IMR-90 (cell line): ENCODE measurements around the gene CHD2. TPM values are rescaled to one million over a fixed set of nuclear protein-coding genes. Genes with fewer than 3 reads are reported as not detected.

ENCODE experiments used
- ATAC-seq: fragments of 200-7000 bp; cut with Tn5 transposase; 2 replicates; pipeline ENCODE4 v1.9.1; 2020; ENCODE audit warnings: low read depth, mild to moderate bottlenecking, moderate library complexity
- BruUV-seq: library from RNA; stranded (reverse); fragments of 400-500 nt; replicated peaks from 2 replicates; lab custom pipeline; 2021; lab: Mats Ljungman, UMichigan
- CTCF ChIA-PET: fragments of 300-600 bp; formaldehyde crosslinking; extraction: SDS; loops from one replicate; lab custom pipeline; 2021; ENCODE audit warnings: antibody characterized with exemption; lab: Yijun Ruan, JAX
- POLR2A ChIA-PET: fragments of 300-600 bp; sonication (Branson Sonifier 250); formaldehyde crosslinking; loops from one replicate; lab custom pipeline; 2022; ENCODE audit warnings: antibody characterized with exemption; ENCODE audit not compliant: unreplicated experiment; lab: Charles Lee
- DNase-seq: peaks from one replicate; pipeline ENCODE4 v3.0.0; 2013
- H2AFZ ChIP-seq: replicated peaks from 2 replicates; pipeline ENCODE3; 2013; ENCODE audit warnings: low read length, mild to moderate bottlenecking; ENCODE audit not compliant: poor library complexity
- H2AK5ac ChIP-seq: 2 replicates; pipeline ENCODE4 v1.6.1; 2013; ENCODE audit warnings: low read depth, low read length, inconsistent platforms
- H2AK9ac ChIP-seq: replicated peaks from 2 replicates; pipeline ENCODE3; 2013; ENCODE audit warnings: mild to moderate bottlenecking, low read depth, low read length, moderate library complexity; ENCODE audit not compliant: poor library complexity
- H2BK120ac ChIP-seq: 2 replicates; pipeline ENCODE4 v1.6.1; 2013; ENCODE audit warnings: low read depth, low read length, inconsistent platforms
- H2BK15ac ChIP-seq: 3 replicates; pipeline ENCODE4 v1.6.1; 2013; ENCODE audit warnings: low read depth, low read length, inconsistent platforms
- H2BK20ac ChIP-seq: 2 replicates; pipeline ENCODE4 v1.6.1; 2013; ENCODE audit warnings: low read depth, mild to moderate bottlenecking, inconsistent platforms, low read length, moderate library complexity
- H2BK5ac ChIP-seq: 2 replicates; pipeline ENCODE4 v1.6.1; 2013; ENCODE audit warnings: mild to moderate bottlenecking, low read depth, low read length, inconsistent platforms; ENCODE audit not compliant: poor library complexity, severe bottlenecking
- H3K14ac ChIP-seq: replicated peaks from 2 replicates; pipeline ENCODE4 v1.6.1; 2013; ENCODE audit warnings: low read depth, low read length, inconsistent platforms
- H3K18ac ChIP-seq: 2 replicates; pipeline ENCODE4 v1.6.1; 2013; ENCODE audit warnings: low read depth, low read length, control low read depth
- H3K23ac ChIP-seq: 2 replicates; pipeline ENCODE4 v1.6.1; 2013; ENCODE audit warnings: low read depth, low read length, inconsistent platforms
- H3K27ac ChIP-seq: 2 replicates; pipeline ENCODE4 v1.5.1; 2013; ENCODE audit warnings: mild to moderate bottlenecking, control low read depth, low read length; ENCODE audit not compliant: insufficient read depth
- H3K27me3 ChIP-seq: 2 replicates; pipeline ENCODE4 v1.6.1; 2013; ENCODE audit warnings: low read length; ENCODE audit not compliant: control insufficient read depth, insufficient read depth
- H3K36me3 ChIP-seq: 2 replicates; pipeline ENCODE4 v1.6.1; 2013; ENCODE audit warnings: low read length, mixed read lengths; ENCODE audit not compliant: control insufficient read depth, insufficient read depth
- H3K4ac ChIP-seq: 2 replicates; pipeline ENCODE4 v1.6.1; 2013; ENCODE audit warnings: low read depth, low read length, inconsistent platforms
- H3K4me1 ChIP-seq: 2 replicates; pipeline ENCODE4 v1.6.1; 2013; ENCODE audit warnings: low read length, mixed read lengths; ENCODE audit not compliant: control insufficient read depth, insufficient read depth
- H3K4me2 ChIP-seq: 2 replicates; pipeline ENCODE4 v1.6.1; 2013; ENCODE audit warnings: low read depth, mild to moderate bottlenecking, control low read depth, low read length, moderate library complexity
- H3K4me3 ChIP-seq: 2 replicates; pipeline ENCODE4 v1.5.1; 2013; ENCODE audit warnings: low read depth, mild to moderate bottlenecking, control low read depth, low read length, moderate library complexity; ENCODE audit not compliant: insufficient read depth
- H3K56ac ChIP-seq: 2 replicates; pipeline ENCODE4 v1.6.1; 2013; ENCODE audit warnings: low read length, inconsistent platforms; ENCODE audit not compliant: insufficient read depth; ENCODE audit errors: extremely low read depth
- H3K79me1 ChIP-seq, 2 experiments: 2 replicates each; pipeline ENCODE4 v1.6.1; 2013; ENCODE audit warnings: low read length in 2 of 2, inconsistent platforms in 1 of 2, low read depth in 1 of 2
- H3K9ac ChIP-seq: 2 replicates; pipeline ENCODE4 v1.6.1; 2013; ENCODE audit warnings: low read depth, low read length, control low read depth
- H3K9me1 ChIP-seq: 2 replicates; pipeline ENCODE4 v1.6.1; 2013; ENCODE audit warnings: low read length, inconsistent platforms; ENCODE audit not compliant: insufficient read depth
- H3K9me3 ChIP-seq: 2 replicates; pipeline ENCODE4 v1.6.1; 2013; ENCODE audit warnings: low read length; ENCODE audit not compliant: control insufficient read depth, insufficient read depth
- H4K20me1 ChIP-seq: 2 replicates; pipeline ENCODE4 v1.6.1; 2013; ENCODE audit warnings: low read length, inconsistent platforms; ENCODE audit not compliant: insufficient read depth
- H4K5ac ChIP-seq: 2 replicates; pipeline ENCODE4 v1.6.1; 2013; ENCODE audit warnings: mild to moderate bottlenecking, low read depth, low read length, control low read depth
- H4K8ac ChIP-seq, 2 experiments: 2 replicates each; pipeline ENCODE4 v1.6.1; 2013; ENCODE audit warnings: low read depth in 2 of 2, low read length in 2 of 2, control low read depth in 1 of 2, inconsistent platforms in 1 of 2
- H4K91ac ChIP-seq: 2 replicates; pipeline ENCODE4 v1.6.1; 2013; ENCODE audit warnings: low read depth, low read length, inconsistent platforms; ENCODE audit not compliant: insufficient read depth
- BHLHE40 ChIP-seq: fragments of 150-350 bp; IDR thresholded peaks from 2 replicates; pipeline ENCODE4 v1.6.1; 2016; ENCODE audit warnings: mild to moderate bottlenecking, low read depth, low read length
- CEBPB ChIP-seq: IDR thresholded peaks from 2 replicates; pipeline ENCODE4 v1.6.1; 2012; ENCODE audit warnings: low read depth, low read length, improper control_type of control experiment
- CHD1 ChIP-seq: IDR thresholded peaks from 2 replicates; pipeline ENCODE4 v1.6.1; 2012; ENCODE audit warnings: low read depth, low read length, improper control_type of control experiment
- ELK1 ChIP-seq: fragments of 150-350 bp; IDR thresholded peaks from 2 replicates; pipeline ENCODE4 v1.6.1; 2016; ENCODE audit warnings: low read depth, mild to moderate bottlenecking, low read length, moderate library complexity, borderline replicate concordance
- FOS ChIP-seq: fragments of 150-350 bp; IDR thresholded peaks from 2 replicates; pipeline ENCODE4 v1.6.1; 2016; ENCODE audit warnings: low read depth, low read length
- MAFK ChIP-seq: IDR thresholded peaks from 2 replicates; pipeline ENCODE4 v1.6.1; 2012; ENCODE audit warnings: low read depth, low read length, improper control_type of control experiment
- MAZ ChIP-seq: IDR thresholded peaks from 2 replicates; pipeline ENCODE4 v1.6.1; 2012; ENCODE audit warnings: low read depth, mild to moderate bottlenecking, low read length, improper control_type of control experiment, moderate library complexity, borderline replicate concordance
- MXI1 ChIP-seq: IDR thresholded peaks from 2 replicates; pipeline ENCODE4 v1.6.1; 2012; ENCODE audit warnings: low read depth, mild to moderate bottlenecking, low read length, moderate library complexity, borderline replicate concordance
- NFE2L2 ChIP-seq: fragments of 150-350 bp; IDR thresholded peaks from 2 replicates; pipeline ENCODE4 v1.6.1; 2016; ENCODE audit warnings: low read depth, mild to moderate bottlenecking, low read length
- POLR2A ChIP-seq: IDR thresholded peaks from 2 replicates; pipeline ENCODE4 v1.6.1; 2012; ENCODE audit warnings: mild to moderate bottlenecking, low read depth, low read length
- RAD21 ChIP-seq: IDR thresholded peaks from 2 replicates; pipeline ENCODE4 v1.6.1; 2012; ENCODE audit warnings: low read length, improper control_type of control experiment
- RCOR1 ChIP-seq: IDR thresholded peaks from 2 replicates; pipeline ENCODE4 v1.6.1; 2012; ENCODE audit warnings: mild to moderate bottlenecking, low read length, improper control_type of control experiment; ENCODE audit not compliant: insufficient replicate concordance
- RFX5 ChIP-seq: IDR thresholded peaks from 2 replicates; pipeline ENCODE4 v1.8.0; 2012; ENCODE audit warnings: low read depth, mild to moderate bottlenecking, low read length, moderate library complexity
- SMC3 ChIP-seq: fragments of 150-350 bp; IDR thresholded peaks from 2 replicates; pipeline ENCODE4 v1.6.1; 2016; ENCODE audit warnings: low read depth, mild to moderate bottlenecking, antibody characterized with exemption, low read length, moderate library complexity
- WGBS, 2 experiments: methylation state at CpG; one replicate each; pipeline versions ENCODE4 v1.1.5 to v1.1.7; 2013; ENCODE audit warnings: missing lambda C conversion rate in 2 of 2; ENCODE audit not compliant: insufficient read length in 1 of 2; ENCODE audit errors: extremely low coverage in 2 of 2; 5-methylcytosine and 5-hydroxymethylcytosine counted together
- dilution Hi-C: fragments of 300-500 bp; cut with HindIII; formaldehyde crosslinking; loops from one replicate; pipeline ENCODE4 v1.14.3; 2018; ENCODE audit warnings: low sequenced_read_pairs; ENCODE audit not compliant: unreplicated experiment
- in situ Hi-C: fragments of 300-500 bp; cut with MboI; formaldehyde crosslinking; loops from 3 replicates; pipeline ENCODE4 v1.14.3; 2019; ENCODE audit warnings: low sequenced_read_pairs, inconsistent platforms, mixed read lengths
- intact Hi-C: fragments of 100-400 bp; cut with micrococcal nuclease; formaldehyde crosslinking; loops from 2 replicates; pipeline ENCODE4 v1.10.0; 2022
- polyA plus RNA-seq, 3 experiments: library from polyadenylated mRNA; depleted of rRNA; stranded (reverse); fragments of >200 nt; gene quantifications; 2 replicates each; pipeline ENCODE4 v1.2.3, GENCODE V29; 2012; ENCODE audit warnings: low replicate concordance in 1 of 3
- total RNA-seq: library from RNA; depleted of rRNA; stranded (reverse); fragments of >200 nt; gene quantifications from 2 replicates; pipeline ENCODE4 v1.2.3, GENCODE V29; 2012
- TF ChIP-seq, protein P1 (sequence below): conservative IDR thresholded peaks from 2 replicates; pipeline ENCODE4 v1.5.1; 2012; ENCODE audit warnings: mild to moderate bottlenecking, low read depth, low read length, improper control_type of control experiment
- TF ChIP-seq, protein P2 (sequence below): fragments of 150-350 bp; IDR thresholded peaks from 2 replicates; pipeline ENCODE4 v1.6.1; 2017; ENCODE audit warnings: mild to moderate bottlenecking, antibody characterized with exemption, low read length, low read depth

CHD2 gene
- total and polyA plus RNA-seq, 2 of the 4 experiments (the other 2 are of a cell fraction), result 44.9 to 64.7 TPM

DNA sequence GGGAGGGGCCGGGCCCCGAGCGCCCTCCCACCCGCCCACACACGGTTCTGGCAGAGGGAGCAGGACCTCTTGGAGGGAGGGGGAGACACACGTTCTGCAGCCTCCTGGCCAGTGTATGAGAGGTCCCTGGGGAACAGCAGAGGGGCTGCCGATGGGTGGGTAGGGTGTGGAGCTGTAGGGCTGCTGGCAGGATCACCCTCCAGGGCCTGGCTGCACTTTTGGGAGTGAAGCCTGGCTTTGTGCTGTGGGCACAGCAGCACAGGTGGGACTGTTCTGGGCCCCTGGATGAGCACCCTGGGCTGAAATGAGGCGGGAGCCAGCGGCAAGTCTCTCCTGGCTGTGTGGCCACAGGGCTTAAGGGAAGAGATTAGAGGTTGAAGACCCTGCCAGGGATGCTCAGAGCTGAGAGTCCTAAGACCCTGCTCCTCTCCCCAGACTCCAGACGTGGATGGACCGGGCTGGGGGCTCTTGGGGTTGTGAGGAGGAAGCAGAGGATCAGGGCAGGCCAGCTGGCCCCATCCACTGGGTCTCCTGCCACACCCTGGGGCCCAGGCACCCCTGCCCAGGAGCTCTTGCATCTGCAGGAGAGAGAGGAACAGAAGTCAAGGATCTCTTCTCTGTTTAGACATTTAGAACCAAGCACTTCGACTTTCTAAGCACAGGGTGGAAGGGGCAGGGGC, 143.6 kb downstream of the CHD2 start:
- dilution Hi-C loops, result no loop called here
- no peak for DNase-seq

More for the DNA sequence above, 143.6 kb downstream of the CHD2 start:
- Histone ChIP-seq H3K18ac (no peak overlapping the region), H2BK20ac (no peak overlapping the region), H3K4me1 (no peaks in the 10 kb centered on the region), H4K20me1 (no peaks in the 10 kb centered on the region), H3K9me3 (peaks cover 3% of the 10 kb centered on the region; the same call in 1 of the 2 replicates), H2AK5ac (no peak overlapping the region), H2BK5ac (no peak overlapping the region), H4K8ac (no peak overlapping the region), H3K23ac (no peak overlapping the region), H2AK9ac (no peak overlapping the region), H3K27ac (no peak overlapping the region), H3K14ac (no peak overlapping the region), H2BK15ac (no peak overlapping the region), H3K56ac (no peak overlapping the region), H3K4me3 (no peak overlapping the region), H4K5ac (no peak overlapping the region), H3K36me3 (no peaks in the 10 kb centered on the region), H2AFZ (no peak overlapping the region), H3K9ac (no peak overlapping the region), H3K79me1 (no peaks in the 10 kb centered on the region), H3K27me3 (no peaks in the 10 kb centered on the region; the same call in 1 of the 2 replicates), H2BK120ac (no peak overlapping the region), H3K4ac (no peak overlapping the region), H3K4me2 (no peak overlapping the region), H4K91ac (no peak overlapping the region), H3K9me1 (no peaks in the 10 kb centered on the region)
- ATAC-seq, result no peak; the same call in 1 of the 2 replicates
- ChIA-PET POLR2A (no interaction called here), CTCF (no interaction called here)
- BruUV-seq, result no TSS peak
- intact Hi-C loops (no loop called here), in situ Hi-C loops (no loop called here)
- WGBS, 2 experiments, result no CpG with 5 or more reads among the region's 12 CpGs
- TF ChIP-seq SMC3 (no peak), FOS (no peak), CEBPB (no peak), POLR2A (no peak), NFE2L2 (no peak), ELK1 (no peak), MAZ (no peak), RFX5 (no peak), MAFK (no peak), MXI1 (no peak), RCOR1 (no peak), BHLHE40 (no peak), RAD21 (no peak), CHD1 (no peak)
- TF ChIP-seq, protein P1, sequence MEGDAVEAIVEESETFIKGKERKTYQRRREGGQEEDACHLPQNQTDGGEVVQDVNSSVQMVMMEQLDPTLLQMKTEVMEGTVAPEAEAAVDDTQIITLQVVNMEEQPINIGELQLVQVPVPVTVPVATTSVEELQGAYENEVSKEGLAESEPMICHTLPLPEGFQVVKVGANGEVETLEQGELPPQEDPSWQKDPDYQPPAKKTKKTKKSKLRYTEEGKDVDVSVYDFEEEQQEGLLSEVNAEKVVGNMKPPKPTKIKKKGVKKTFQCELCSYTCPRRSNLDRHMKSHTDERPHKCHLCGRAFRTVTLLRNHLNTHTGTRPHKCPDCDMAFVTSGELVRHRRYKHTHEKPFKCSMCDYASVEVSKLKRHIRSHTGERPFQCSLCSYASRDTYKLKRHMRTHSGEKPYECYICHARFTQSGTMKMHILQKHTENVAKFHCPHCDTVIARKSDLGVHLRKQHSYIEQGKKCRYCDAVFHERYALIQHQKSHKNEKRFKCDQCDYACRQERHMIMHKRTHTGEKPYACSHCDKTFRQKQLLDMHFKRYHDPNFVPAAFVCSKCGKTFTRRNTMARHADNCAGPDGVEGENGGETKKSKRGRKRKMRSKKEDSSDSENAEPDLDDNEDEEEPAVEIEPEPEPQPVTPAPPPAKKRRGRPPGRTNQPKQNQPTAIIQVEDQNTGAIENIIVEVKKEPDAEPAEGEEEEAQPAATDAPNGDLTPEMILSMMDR, result no peak
- TF ChIP-seq, protein P2, sequence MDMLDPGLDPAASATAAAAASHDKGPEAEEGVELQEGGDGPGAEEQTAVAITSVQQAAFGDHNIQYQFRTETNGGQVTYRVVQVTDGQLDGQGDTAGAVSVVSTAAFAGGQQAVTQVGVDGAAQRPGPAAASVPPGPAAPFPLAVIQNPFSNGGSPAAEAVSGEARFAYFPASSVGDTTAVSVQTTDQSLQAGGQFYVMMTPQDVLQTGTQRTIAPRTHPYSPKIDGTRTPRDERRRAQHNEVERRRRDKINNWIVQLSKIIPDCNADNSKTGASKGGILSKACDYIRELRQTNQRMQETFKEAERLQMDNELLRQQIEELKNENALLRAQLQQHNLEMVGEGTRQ, result no peak
